Esophagus (tissue), 2 donors: Measurements from ENCODE around the gene ALKBH4. TPM values are rescaled to one million over a fixed set of nuclear protein-coding genes. Genes with fewer than 3 reads are reported as not detected.
"Not testable (repeated sequence)": the region's sequence is repeated elsewhere in the genome, so short reads cannot be mapped to it uniquely, and the experiment has no call there.

Experiments used
- H3K27ac ChIP-seq, 2 donors: one replicate each; pipeline ENCODE4 v1.5.1; 2013; ENCODE audit warnings: low read depth in 2 of 2, mild to moderate bottlenecking in 2 of 2, inconsistent platforms in 1 of 2, low read length in 1 of 2, moderate library complexity in 1 of 2
- H3K27me3 ChIP-seq, 2 donors: one replicate each; pipeline ENCODE4 v1.6.1; 2013; ENCODE audit warnings: low read length in 2 of 2, control low read depth in 1 of 2, mild to moderate bottlenecking in 1 of 2; ENCODE audit not compliant: insufficient read depth in 2 of 2, control insufficient read depth in 1 of 2
- H3K36me3 ChIP-seq, 2 donors: one replicate each; pipeline ENCODE4 v1.6.1; 2013; ENCODE audit warnings: low read length in 1 of 2; ENCODE audit not compliant: control insufficient read depth in 2 of 2, insufficient read depth in 2 of 2
- H3K4me1 ChIP-seq, 2 donors: one replicate each; pipeline ENCODE4 v1.6.1; 2013; ENCODE audit warnings: low read length in 1 of 2; ENCODE audit not compliant: control insufficient read depth in 2 of 2, insufficient read depth in 2 of 2
- H3K4me3 ChIP-seq, 2 donors: one replicate each; pipeline ENCODE4 v1.5.1; 2013; ENCODE audit warnings: low read length in 2 of 2, mild to moderate bottlenecking in 2 of 2, low read depth in 1 of 2, moderate library complexity in 1 of 2
- H3K9me3 ChIP-seq, 2 donors: one replicate each; pipeline ENCODE4 v1.6.1; 2013; ENCODE audit warnings: mild to moderate bottlenecking in 2 of 2, low read depth in 1 of 2, low read length in 1 of 2, moderate library complexity in 1 of 2; ENCODE audit not compliant: control insufficient read depth in 2 of 2, insufficient read depth in 1 of 2
- WGBS, 2 donors: extraction: QIAGEN DNeasy Blood & Tissue Kit; methylation state at CpG; one replicate each; pipeline ENCODE4 v1.1.7; 2013; 5-methylcytosine and 5-hydroxymethylcytosine counted together
- polyA plus RNA-seq, 2 donors: library from polyadenylated mRNA; stranded (reverse); fragments of 200-250 nt; gene quantifications; one replicate each; pipeline ENCODE4 v1.2.3, GENCODE V29; 2013
- donor health status: healthy with polysubstance abuse.
- donor health status: Bipolar disorder and iron deficiency.

ALKBH4 gene
- polyA plus RNA-seq, 2 donors = 7.6 TPM

DNA sequence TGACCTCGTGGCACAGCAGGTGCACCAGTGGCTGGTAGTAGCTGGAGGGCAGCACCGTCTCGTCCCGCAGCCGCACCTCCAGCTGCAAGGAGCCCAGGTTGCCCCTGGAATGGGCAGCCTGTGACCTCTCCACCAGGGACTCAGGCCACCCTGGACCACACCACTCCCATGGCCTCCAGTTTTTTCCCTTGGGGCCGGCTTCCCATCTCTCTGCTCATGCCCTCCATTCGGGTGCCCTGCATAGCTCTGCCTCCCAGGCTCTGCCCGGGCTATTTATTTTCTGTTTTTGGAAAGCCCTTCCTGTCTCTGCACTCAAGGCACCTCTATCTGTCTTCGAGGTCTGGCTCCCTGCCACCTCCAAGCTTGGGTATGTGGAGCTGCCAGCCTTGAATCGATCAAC lies 32.2 kb upstream of the ALKBH4 start:
- not testable (repeated sequence) for H3K27me3 ChIP-seq, H3K36me3 ChIP-seq, H3K4me1 ChIP-seq, H3K9me3 ChIP-seq, H3K27ac ChIP-seq, H3K4me3 ChIP-seq
- WGBS, 2 donors = 70 to 80% methylated on average over 3 of the region's 10 CpGs

DNA sequence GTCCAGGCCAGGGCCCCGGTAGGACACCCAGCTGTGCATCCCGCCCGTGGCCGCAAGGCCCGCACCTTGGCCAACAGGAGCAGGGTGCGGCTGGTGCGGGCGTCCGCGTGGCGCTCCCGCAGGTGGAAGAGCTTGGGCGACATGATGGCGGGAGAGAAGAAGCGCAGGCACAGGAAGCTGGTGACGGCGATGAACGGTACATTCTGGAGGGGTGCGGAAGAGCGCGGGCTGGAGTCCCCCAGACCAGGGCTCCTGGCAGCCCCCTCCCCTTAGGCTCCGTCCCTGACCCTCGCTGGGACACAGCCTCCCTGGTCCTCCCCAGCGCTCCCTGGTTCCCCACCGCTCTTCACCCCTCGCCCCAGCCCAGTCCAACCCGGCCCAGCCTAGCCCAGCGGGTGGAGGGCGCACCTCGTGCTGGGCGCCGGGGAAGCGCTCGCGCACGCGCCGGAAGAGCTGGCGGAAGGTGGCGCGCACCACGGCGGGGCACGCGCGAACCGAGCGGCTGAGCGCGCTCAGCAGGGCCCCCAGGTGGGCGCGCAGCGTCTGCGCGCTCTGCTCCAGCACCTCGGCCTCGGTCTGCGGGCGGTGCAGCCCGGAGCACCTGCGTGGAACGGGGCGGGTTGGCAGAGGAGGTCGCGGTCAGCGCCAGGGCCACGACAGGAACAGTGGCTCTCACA lies 29.9 kb upstream of the ALKBH4 start:
- H3K27ac ChIP-seq, H3K36me3 ChIP-seq: not testable (repeated sequence)
- no CpG with 5 or more reads among the region's 67 CpGs for WGBS, 2 donors

DNA sequence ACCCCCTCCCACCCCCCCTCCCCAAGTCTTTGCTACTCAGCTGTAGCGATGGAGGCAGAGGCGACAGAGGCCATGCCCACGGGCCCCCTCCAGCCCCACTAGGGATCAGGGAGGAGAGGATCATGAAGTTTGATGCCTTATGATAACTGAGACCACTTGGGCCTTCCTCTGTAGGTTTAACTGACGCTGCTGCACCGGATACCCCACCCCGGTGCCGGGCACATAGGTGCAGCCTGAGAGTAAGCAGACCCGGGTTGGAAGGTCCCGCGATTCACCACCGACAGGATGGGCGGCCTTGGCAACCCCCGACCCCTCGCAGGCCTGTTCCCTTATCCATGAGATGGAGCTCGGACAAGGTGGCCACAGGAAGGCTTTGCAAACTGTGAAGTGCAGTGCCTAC lies 29.4 kb upstream of the ALKBH4 start:
- not testable (repeated sequence) for H3K9me3 ChIP-seq, H3K4me3 ChIP-seq, H3K27me3 ChIP-seq, H3K4me1 ChIP-seq, H3K27ac ChIP-seq, H3K36me3 ChIP-seq
- 39 to 48% methylated on average over 4 to 8 of the region's 15 CpGs for WGBS, 2 donors

More for the DNA sequence above, 29.9 kb upstream of the ALKBH4 start:
- H3K27me3 ChIP-seq, H3K4me3 ChIP-seq, H3K9me3 ChIP-seq, H3K4me1 ChIP-seq: not testable (repeated sequence)

DNA sequence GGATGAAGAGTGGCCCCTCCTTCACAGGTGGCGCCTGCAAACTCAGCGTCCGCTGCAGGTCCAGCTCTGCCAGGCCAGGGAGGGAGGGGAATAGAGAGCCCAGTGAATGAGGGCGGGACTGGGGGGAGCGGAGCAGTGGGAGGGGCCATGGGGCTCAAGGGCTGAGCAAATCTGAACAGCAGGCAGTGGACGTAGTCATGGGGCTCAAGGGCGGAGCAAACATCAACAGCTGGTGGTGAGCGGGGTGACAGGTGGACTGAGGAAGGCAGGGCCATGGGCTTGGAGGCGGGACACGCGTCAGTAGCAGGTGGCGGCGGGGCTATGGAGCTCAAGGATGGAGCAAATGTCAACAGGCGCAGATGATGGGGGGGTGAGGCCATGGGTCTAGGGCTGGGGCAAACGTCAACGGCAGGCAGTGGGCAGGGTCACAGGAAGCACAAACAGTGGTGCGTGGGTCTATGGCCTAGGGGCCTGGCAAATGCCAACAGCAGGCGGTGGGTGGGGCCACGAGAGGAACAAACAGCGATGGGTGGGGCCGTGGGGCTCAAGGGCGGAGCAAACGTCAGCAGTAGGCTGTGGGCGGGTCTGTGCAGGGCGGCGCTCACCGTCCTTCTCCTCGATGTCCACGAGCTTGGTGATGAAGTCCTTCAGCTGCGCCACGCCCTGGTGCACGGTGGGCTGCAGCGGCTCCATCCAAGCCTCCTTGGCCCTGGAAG lies 28.7 kb upstream of the ALKBH4 start:
- WGBS, 2 donors = no CpG with 5 or more reads among the region's 33 CpGs

DNA sequence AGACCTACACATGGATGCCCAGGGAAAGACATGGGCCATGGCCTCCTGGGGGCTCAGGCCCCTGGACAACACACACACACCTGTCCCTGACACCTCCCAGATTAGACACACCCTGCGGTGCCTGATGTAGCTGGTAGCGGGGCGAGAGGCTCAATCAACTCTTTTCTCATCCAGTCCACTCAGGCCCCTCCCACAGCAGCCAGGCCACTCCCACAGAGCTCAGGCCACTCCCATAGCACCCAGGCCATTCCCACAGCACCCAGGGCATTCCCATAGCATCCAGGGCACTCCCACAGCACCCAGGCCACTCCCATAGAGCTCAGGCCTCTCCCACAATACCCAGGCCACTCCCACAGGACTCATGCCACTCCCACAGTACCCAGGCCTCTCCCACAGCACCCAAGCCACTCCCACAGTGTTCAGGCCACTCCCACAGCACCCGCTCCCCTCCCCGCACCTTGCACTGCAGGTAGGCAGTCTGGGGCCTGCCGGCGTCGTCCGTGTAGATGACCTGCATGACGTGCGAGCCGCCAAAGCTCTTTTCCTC lies 25.9 kb upstream of the ALKBH4 start:
- not testable (repeated sequence) for H3K27ac ChIP-seq, H3K4me1 ChIP-seq, H3K4me3 ChIP-seq, H3K27me3 ChIP-seq, H3K36me3 ChIP-seq, H3K9me3 ChIP-seq
- 62 to 76% methylated on average over 2 to 3 of the region's 12 CpGs for WGBS, 2 donors

More for the DNA sequence above, 28.7 kb upstream of the ALKBH4 start:
- not testable (repeated sequence) for H3K4me1 ChIP-seq, H3K27me3 ChIP-seq, H3K9me3 ChIP-seq, H3K4me3 ChIP-seq, H3K36me3 ChIP-seq, H3K27ac ChIP-seq

DNA sequence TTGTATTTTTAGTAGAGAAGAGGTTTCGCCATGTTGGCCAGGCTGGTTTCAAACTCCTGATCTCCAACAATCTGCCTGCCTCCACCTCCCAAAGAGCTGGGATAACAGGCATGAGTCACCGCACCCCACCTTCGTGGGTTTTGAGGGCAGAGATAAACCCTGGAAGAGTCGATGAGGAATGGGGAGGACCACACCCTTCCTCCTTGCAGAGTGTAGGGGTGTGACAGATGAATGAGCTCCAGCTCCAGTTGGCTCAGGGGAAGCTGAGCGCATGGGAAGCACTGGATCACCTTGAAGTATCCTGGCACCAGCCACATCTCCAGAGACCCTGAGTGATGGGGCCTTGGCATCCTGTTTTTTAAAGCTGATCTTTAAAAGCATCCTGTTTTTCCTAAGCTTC lies 19.7 kb upstream of the ALKBH4 start:
- not testable (repeated sequence) for H3K9me3 ChIP-seq, H3K36me3 ChIP-seq, H3K27ac ChIP-seq, H3K4me3 ChIP-seq, H3K27me3 ChIP-seq, H3K4me1 ChIP-seq
- WGBS, 2 donors = no CpG with 5 or more reads among the region's 5 CpGs

DNA sequence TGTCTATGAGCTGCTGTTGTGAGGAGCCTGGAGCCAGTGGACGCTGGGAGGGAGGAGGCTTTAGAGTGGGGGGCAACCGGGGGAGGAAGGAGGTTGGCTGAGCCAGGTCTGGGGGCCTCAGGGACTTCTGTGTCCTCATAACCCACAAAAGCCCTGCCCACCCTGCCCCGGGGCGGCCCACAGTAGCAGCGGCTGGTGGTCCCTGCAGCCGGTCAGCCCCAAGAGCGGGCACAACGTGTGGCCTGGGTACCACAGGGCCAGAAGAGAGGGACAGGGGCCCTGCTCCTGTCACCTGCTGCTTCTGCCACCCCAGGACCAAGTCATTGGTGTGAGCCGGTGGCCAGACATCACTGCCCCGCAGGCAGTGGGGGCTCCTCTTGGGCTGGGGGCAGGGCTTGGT lies 17.3 kb upstream of the ALKBH4 start:
- H3K4me3 ChIP-seq, H3K36me3 ChIP-seq, H3K27me3 ChIP-seq, H3K9me3 ChIP-seq, H3K4me1 ChIP-seq, H3K27ac ChIP-seq: not testable (repeated sequence)
- no CpG with 5 or more reads among the region's 10 CpGs for WGBS, 2 donors

DNA sequence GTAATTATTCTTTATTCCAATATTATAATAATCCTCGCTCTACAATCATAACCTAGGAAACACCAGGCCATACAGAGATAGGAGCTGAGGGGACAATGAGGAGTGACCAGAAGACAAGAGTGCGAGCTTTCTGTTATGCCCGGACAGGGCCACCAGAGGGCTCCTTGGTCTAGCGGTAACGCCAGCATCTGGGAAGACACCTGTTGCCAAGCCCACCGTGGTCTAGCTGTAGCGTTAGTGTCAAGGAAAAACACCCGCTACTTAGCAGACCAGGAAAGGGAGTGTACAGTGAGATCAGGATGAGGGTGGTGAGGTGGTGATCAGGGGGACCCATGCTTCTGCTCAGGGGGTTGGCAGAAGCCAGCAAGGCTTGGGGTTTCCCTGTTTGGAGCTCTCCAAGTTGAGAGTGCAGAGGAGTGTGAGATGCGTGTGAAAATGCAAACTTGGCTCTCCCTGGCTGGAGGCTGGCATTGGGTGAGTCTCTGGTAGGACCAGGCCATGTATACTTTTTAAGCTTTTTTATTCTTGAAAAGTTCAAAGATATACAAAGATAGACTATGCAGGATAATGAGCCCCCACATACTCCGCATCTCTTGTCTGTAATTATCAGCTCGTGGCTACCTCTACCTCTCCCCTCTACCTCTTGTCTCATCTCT lies 15.4 kb upstream of the ALKBH4 start:
- WGBS, 2 donors = 8% methylated on average over 6 to 8 of the region's 11 CpGs
- H3K9me3 ChIP-seq, H3K4me3 ChIP-seq, H3K27ac ChIP-seq, H3K4me1 ChIP-seq, H3K27me3 ChIP-seq, H3K36me3 ChIP-seq: not testable (repeated sequence)

DNA sequence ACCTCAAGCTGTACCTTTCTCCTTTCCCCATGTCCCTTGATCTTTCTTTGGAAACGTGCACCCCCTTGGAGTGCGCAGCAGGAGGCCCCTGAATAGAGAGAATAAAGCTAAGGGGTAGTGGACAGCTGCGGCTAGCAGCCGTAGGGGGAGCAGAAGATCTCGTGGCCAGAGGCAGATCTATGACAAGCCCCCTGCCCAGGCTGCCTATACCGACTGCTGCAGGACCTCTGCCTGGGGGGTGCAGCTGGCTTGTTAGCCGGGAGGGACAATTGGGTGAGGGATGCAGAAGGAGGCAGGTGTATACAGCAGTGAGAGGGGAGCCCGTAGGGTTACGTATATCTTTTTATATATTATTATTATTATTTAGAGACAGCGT lies 14.5 kb upstream of the ALKBH4 start:
- not testable (repeated sequence) for H3K4me1 ChIP-seq

More for the DNA sequence above, 14.5 kb upstream of the ALKBH4 start:
- H3K27me3 ChIP-seq, H3K27ac ChIP-seq, H3K9me3 ChIP-seq, H3K36me3 ChIP-seq, H3K4me3 ChIP-seq: not testable (repeated sequence)
- WGBS, 2 donors = 0% methylated on average over 2 of the region's 10 CpGs; no CpG with 5 or more reads in 1 of the 2 donors
